ENCODE measurements around the gene HBP1.
"Not testable (repeated sequence)": the region's sequence is repeated elsewhere in the genome, so short reads cannot be mapped to it uniquely, and the experiment has no call there.

Gene HBP1

DNA sequence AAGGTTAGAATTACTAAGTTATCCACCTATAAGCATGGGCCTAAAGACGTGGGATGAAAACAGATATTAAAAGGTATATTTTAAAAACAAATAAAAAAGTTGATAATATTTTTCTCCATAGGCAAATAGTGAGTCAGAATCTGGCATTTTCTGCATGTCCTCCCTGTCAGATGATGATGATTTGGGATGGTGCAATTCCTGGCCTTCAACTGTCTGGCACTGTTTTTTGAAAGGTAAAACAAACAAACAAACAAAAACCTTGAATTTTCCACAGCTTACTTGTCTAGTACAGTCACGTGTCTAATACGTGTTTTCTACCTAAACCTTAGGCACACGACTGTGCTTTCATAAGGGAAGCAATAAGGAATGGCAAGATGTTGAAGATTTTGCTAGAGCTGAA, 17.4 kb downstream of the HBP1 start:
- DNase-seq, result no peak

DNA sequence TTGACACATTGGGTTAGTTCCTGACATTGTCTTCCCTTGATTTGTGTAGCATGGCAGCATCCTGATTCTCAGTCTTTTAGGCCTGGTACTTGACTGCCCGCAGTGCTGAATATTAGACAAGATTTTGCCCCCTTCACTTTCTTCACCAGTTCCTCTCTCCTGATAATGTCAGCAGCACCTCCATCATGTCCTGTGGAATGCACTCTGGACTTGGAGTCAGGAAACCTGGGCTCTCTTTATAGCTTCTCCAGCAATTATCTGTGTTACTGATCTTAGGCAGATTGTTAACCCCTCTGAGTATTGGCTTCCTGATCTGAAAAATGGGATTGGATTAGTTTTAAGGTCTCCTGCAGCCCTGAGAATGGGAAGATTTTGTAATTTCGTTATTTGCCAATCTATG, 19.0 kb downstream of the HBP1 start:
- DNase-seq, result no peak

DNA sequence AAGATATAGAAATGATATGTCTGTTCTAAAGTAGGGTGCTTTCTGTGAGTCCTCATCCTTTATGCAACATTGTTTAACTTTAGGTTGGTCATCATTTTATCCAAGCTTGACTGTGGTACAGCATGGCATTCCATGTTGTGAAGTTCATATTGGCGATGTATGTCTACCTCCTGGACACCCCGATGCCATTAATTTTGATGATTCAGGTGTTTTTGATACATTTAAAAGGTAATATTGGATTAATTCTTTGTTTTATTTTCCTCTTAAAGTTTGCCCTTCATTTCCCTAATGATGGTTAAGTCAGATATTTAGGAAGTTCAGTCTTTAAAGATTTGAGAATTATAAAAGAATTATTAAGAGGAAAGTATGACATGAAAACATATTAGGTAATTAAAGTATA, 21.3 kb downstream of the HBP1 start:
- DNase-seq, result no peak

DNA sequence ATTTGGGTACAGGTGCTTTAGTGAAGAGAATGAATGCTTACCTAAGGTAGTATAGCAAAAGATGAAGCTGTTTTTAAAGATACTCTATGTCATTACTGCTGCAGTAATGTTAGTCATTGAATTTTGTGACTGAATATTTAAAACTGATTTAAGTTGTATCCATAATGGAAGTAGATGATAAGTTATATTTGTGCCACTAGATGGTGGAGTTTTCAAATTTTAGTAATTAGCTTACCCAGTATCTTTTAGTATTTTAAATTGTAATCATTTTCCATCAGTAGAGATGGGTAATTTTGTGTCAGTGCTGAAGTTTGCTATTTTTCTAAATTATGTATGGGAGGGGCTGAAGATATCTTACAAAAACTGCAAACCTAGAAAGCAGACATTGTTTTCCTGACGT, 25.2 kb downstream of the HBP1 start:
- no peak for DNase-seq

DNA sequence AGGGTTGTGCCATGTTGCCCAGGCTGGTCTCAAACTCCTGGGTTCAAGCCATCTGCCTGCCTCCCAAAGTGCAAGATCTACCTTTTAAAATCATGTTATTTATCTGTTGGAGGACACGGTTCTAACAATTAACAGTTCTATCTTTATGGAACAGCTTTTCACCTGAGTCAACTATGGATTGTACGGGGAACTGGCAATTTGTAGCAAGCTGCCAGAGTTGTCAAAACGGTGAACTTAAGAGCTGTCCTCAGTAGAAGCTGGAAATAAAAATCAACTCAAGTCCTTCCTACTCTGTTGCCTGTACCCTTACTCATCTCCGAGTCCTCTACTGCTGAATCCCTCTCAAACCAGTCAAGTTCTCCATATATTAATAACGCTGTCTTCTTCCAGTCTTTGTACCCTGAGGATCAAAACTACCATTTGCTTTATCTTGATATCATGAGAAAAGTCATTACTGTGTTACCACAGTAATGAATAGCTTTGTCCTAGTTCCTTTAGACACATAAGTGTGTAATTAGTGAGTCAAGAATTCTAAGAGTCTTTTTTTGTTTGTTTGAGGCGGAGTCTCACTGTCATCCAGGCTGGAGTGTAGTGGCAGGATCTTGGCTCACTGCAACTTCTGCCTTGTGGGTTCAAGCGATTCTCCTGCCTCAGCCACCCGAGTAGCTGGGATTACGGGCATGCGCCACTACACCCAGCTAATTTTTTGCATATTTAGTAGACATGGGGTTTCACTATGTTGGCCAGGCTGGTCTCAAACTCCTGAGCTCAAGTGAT, 28.2 kb downstream of the HBP1 start:
- no peak for DNase-seq

DNA sequence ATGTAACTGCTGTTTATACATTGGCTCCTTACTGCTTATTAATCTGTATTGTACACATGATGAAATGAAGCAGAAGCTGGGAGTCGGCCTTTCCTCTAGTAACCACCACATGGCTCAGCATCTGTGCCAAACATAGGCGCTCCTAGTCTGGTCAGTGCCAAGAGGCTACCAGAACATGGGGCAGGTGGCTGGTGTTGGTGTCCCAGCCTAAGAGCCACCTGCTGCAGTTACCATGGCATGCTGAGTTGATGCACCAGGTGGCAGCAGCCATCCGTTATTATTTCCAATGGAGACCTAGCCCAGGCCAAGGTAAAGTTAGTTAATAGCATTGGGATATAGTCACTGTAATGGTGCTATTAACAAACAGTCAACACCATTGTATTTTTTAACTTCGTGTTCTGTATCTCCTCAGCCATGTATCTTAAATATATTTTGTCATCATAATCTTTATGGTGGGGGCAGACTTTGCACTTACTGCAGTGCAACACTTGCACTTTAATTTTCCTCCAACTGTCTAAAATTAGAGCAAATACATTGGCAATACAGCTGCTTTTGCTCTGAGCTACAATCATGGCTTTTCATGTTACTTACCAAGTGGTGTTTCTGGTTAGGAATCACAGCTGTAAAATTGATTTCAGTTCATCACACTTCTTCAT, 33.1 kb downstream of the HBP1 start:
- peak; percentile 24 for DNase-seq

DNA sequence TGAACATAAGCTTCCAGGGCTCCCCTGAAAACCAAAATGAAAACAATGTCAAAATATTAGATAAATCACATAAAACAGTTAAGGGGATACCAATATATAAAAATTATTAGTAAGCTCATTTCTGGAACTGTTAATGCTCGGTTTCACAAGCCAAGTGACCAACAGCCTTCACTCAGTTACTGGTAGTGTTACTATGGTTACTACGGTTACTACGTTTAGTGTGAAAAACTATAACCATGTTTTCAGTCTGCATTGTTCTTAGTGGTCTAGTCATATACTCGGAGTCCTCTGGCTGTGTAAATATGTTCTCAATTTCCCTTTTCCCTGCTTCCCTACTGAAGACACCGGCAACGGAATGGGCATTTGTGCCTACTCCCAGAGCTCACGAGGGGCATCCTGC, 34.8 kb downstream of the HBP1 start:
- DNase-seq, result no peak

DNA sequence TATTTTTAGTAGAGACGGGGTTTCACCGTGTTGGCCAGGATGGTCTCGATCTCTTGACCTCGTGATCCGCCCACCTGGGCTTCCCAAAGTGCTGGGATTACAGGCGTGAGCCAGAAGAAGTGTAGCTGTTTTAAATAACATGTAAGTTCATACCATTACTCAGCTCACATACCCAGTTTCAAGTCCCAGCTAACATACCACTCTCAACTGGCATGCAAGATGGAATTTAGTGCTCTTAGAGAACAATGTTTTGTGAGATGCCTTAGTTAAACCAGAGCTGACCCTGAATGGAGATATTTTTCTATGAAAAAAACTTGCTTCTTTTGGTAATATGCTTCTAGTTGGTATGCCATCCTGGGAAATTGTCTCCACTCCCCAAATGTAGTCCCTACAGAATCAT, 37.3 kb downstream of the HBP1 start:
- DNase-seq, result no peak

DNA sequence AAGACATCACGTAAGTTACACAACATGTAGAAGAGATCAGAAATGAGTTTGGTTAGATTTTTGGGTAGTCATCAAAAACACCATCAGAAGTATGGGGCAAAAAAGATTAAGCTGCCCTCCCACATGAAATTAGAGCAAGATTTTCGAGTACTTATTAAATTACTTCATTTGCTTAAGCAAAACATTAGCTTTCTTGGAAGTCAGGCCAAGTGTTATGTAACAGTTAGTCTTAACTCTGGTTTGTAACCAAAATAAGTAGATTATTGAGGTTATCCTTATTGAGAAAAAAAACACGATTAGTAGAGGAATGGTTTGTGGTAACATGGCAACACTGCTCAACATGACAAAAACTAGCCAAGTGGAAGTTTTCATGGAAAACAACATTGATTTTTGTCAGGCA, 37.9 kb downstream of the HBP1 start:
- no peak for DNase-seq

DNA sequence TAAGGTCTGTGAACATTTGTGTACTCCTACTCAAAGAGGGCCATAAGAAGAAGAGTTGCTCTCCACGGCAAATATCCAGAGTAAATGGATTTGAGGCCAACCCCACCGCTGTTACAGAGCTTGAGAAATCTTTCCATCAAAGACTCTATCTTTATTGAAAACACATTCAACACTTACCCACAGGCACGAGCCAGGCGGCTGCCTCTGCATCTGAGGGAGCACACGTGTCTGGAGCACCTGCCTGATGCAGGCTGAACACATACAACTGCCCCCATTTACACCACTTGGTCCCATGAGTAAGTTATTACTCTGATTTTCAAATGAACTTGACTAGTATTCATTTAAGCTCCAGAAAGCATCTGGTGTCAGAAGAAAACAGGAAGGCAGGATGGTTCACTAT, 38.7 kb downstream of the HBP1 start:
- DNase-seq, result no peak

DNA sequence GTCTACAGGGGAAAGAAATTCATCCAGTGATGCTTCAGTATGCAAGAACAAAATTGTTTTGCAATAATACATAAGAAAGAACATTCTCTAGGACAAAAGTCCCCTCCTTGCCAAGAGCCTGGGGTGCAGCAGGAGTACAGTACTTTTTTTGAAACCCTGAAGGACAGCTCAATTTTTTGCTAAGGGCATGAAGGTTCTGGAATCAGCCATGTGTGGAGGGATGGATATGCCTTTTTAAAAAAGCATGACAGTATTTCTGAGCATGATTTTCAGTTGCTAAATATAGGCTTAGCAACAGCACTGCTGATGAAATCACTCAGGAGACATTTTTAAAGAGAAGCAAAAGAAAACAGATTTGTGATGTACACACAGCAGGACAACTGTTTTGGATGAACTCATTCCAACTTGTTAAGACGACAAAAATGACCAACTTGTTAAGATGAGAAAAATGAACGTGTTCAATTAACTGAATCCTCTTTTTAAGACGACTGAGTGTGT, 39.3 kb downstream of the HBP1 start:
- no peak for DNase-seq

DNA sequence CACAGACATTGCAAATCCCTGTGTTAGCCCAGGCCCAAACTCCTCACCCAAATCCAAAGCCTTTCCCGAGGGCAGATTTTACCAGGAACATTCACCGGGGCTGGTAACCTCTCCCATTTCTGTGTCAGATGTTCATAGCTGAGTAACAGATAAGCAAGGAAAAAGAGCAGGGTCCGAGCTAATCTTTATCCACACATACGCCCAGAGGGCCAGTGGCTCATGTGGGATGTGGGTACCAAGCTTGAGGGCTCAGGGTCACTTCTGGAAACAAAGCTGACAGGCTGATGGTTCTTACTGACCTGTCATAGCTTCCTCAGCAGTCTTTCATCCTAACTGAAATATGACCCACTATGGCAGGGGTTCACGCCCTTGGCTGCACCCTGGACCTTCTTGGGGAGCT, 39.8 kb downstream of the HBP1 start:
- DNase-seq, result no peak

DNA sequence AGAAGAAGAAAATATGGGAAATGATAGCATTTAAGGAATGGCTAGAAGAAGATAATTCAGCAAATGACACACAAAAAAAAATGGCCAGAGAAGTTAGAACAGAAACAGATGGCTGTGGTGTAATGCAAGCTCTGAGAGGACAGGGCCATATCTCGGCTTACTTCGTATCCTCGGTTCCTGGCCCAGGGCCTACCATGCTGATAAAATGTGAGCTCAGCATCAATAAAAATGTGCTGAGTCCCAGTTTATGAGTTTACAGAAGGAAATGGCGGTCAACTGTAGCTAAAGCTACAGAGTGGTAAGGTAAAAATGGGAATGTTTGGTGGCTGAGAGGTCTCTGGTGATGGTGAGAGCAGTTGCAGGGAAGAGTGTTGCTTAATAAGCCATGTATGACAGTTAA, 40.8 kb downstream of the HBP1 start:
- DNase-seq, result no peak

DNA sequence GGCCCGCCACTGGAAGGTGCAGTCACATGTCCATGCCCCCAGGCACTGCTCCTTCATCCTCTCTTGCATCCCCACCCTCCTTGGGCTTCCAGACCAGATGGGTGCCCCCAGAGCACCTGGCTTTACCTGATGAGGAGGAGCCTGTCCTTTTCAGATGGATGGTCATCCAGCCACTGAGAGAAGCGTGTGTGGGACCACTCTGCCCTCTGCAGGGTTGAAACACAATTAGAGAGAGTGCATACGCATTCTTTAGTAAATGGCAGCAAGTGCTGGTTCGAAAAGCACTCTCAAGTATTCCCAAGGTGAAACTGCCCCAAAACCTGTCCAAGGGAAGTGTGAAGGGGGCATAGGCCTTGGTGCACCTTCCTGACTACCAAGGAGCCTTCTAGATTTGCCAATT, 41.6 kb downstream of the HBP1 start:
- no peak for DNase-seq

DNA sequence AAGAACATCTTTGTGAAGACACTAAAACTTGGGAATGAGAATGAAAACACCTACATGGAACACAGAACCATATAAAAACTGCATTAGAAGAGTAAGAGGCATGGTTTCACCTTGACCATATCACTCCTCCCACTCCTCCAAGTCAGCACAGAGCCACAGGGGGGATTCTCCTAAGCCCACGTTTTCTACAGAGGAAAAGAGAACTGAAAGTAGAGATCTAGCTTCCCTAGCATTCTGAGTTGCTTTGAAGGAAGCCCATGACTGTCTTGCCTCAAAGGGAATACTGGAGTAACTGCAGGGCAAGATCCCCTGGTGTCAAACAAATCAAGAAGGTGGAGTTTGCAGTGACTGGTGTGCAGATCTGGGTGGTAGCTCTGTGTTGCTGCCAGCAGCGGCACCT, 43.9 kb downstream of the HBP1 start:
- DNase-seq, result no peak

DNA sequence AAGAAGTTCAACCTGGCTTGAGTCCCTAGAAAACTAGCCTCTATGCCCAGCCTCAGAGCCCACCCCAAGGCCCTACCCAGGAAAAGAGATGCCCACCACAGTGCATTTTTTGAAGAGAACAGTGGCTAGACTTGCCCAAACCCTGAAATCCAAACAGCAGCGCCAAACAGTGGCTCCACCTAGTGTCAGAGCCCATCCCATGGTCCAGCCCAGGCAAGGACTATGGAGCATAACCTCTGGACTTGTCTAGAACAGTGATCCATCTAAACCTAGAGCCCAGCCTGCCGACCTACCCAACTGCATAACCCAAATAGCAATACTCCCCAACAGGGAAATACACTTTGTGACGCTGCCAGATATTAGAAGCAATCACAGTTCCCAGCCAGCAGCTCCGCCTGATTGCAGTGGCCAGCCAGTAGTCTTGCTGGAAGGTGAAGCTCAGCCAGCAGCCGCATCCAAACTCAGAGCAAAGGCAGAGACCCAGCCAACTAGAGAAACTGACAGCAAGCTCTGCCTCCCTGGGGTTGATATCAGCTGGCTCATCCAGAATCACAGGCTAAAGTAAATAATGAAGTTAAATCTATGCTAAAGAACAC, 44.5 kb downstream of the HBP1 start:
- DNase-seq, result no peak

DNA sequence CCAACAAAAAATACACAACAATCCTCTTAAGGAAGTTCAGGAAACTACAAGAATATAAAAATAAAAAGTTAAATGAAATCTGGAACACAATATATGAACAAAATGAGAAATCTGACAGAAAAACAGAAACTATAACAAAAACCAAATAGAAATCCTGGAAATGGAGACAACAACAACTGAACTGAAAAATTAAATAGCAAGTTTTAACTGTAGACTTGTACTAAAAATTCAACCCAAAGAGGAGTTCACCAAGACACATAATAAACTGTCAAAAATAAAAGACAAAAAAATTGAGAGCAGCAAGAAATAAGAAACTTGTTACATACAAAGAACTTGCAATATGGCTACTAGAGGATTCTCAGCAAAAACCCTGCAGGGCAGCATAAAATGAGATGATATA, 45.1 kb downstream of the HBP1 start:
- DNase-seq, result no peak

DNA sequence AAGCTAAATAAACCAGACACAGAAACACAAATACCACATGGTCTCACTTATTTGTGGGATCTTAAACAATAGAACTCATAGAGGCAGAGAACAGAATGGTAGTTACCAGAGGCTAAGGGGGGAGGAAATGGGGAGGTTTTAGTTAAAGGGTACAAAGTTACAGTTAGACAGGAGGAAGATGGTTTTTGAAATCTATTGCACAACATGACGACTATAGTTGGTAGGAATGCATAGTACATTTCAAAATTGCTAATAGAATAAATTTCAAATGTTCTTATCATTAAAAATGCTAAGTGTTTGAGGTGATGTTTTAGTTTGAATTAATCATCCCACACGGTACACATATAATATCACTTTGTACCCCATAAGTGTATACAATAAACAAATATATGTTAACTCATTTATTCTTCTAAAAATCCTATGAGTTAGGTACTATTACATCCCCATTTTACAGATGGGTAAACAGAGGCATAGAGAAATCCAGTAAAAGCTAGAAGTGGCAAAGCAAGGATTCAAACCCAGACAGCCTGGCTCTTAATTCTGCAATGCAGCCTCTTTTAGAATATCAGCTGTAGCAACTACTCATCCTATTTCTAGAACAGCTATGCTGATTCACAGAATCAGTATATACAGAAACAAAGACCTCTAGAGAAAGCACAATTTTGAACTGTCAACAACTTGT, 50.9 kb downstream of the HBP1 start:
- no peak for DNase-seq

DNA sequence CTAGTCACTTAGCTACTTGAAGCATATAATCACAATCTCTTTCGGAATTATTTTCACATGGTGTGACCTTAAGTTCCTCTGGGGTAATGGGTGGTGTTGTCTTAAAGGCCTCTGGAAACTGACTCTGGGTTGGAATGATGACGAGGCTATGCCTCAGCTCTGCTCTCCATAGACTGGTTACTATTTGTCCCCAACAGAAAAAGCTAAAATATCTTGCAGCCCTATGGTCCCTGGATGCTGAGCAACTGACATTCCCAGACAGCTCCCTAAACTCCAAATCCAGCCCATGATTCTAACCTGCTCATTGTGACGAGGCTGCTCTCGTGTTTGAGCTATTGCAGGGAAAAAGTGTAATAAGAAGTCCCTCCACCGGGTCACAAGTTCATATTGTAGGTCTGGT, 51.6 kb downstream of the HBP1 start:
- DNase-seq, result no peak

DNA sequence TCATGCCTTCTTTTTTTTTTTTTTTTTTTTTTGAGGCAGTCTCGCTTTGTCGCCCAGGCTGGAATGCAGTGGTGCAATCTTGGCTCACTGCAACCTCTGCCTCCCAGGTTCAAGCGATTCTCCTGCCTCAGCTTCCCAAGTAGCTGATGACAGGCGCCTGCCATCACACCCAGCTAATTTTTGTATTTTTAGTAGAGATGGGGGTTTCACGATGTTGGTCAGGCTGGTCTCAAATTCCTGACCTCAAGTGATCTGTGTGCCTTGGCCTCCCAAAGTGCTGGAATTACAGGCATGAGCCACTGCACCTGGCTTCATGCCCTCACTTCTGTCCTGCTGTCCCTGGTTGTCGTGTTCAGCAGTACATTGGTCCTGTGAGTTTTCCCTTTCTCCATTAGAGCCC, 52.0 kb downstream of the HBP1 start:
- DNase-seq, result not testable (repeated sequence)

DNA sequence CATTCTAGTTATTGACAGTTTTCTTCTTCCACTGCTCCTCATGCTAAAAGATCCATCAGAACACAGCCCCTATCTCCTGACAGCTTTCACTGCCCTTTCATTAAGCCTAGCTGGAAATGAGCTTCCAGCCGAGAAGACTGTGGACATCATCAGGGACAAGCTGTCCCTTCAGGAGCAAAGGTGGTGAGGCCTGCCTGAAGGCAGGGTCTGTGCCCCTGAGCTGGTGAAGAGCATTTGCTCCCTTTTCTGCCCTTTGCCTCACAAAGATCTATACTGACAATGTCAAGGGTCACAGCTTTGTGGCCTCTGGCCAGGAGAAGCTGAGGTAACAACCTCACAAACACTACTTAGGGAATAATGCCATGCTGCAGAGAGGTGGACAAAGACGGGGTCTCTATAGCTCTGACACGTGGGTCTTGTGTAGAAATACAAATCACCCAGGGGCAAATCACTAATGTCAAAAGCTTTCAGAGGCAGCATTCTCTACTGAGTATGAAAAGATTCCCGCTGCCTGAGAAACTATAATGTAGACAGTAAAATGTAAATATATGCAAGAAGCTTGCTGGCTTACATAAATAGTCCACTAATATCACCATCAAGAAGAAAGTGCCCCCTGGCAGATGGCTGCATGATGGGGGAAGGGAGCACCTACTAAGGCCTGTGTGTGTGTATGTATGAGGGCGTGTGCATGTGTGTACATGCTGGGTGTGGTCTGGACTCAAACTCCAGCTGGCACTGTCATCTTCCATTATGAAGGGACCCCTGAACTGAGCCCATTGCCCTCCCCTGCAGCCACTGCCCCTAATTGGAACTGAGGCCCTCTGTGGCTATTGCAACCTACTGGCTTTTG, 55.8 kb downstream of the HBP1 start:
- no peak for DNase-seq

DNA sequence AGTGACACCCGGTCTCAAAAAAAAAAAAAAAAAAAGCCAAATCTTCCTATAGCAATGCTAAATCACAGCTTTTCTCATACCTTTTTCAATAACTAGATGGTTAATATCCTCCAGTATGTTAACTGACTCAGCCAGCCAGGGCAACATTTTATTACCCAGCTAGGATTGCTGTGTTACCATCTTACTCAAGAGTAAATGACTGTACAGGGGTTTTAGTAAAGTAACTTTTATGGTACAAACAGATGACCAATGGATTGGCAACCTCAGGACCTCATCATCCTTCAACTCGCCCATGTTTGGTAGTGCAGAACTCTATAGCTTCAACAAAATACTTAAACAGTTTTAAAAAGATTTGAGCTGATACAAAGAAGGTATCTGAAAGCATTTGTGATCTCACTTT, 59.5 kb downstream of the HBP1 start:
- no peak for DNase-seq

DNA sequence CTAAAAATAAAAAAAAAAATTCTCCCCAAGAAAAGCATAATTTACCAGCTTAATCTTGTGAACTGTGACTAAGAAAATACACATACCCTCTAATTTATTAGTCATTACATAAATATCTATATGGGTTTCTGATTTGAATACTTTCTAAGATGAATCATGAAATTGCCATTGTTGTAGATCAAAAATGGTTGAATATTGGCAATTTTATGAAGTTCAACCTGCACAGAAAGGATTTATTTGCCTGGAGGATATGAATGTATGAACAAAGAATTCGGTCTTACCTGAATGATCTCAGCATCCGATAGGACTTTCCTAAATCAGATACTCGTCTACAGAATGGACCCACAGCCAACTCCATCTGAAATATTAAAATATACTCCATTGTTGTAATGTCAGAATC, 61.5 kb downstream of the HBP1 start:
- DNase-seq, result no peak
